Heart left ventricle (tissue), 16 donors: Measurements from ENCODE around the gene AZI2. TPM values are rescaled to one million over a fixed set of nuclear protein-coding genes. Genes with fewer than 3 reads are reported as not detected.
A peak's percentile ranks its signal among the peaks of the same experiment; 100 is the strongest.

Source experiments
- ATAC-seq, 4 donors: fragments of 200-7000 bp; cut with Tn5 transposase; one replicate each; pipeline ENCODE4 v1.9.1; 2020 to 2022; ENCODE audit warnings: moderate library complexity in 4 of 4, mild to moderate bottlenecking in 3 of 4, moderate number of reproducible peaks in 1 of 4
- DNase-seq, 5 donors: peaks; one replicate each; pipeline ENCODE4 v3.0.0-alpha.2; 2020
- H3K27ac ChIP-seq, 12 donors: fragments of 200-600 bp; sonication (generic) in 4 of 12; one replicate each; pipeline versions ENCODE4 v1.5.0 to v1.8.0; 2016 to 2022; ENCODE audit warnings: mild to moderate bottlenecking in 2 of 12
- H3K27me3 ChIP-seq, 9 donors: fragments of 200-600 bp; sonication (generic) in 2 of 9; one replicate each; pipeline versions ENCODE4 v1.5.1 to v1.8.0; 2016 to 2022; ENCODE audit warnings: mild to moderate bottlenecking in 3 of 9
- H3K36me3 ChIP-seq, 9 donors: fragments of 200-600 bp; sonication (generic) in 2 of 9; one replicate each; pipeline versions ENCODE4 v1.5.0 to v1.8.0; 2018 to 2022; ENCODE audit warnings: mild to moderate bottlenecking in 2 of 9
- H3K4me1 ChIP-seq, 12 donors: fragments of 200-600 bp; sonication (generic) in 4 of 12; one replicate each; pipeline versions ENCODE4 v1.5.0 to v1.8.0; 2016 to 2022; ENCODE audit warnings: mild to moderate bottlenecking in 3 of 12
- H3K4me3 ChIP-seq, 12 donors: fragments of 200-600 bp; sonication (generic) in 4 of 12; one replicate each; pipeline versions ENCODE4 v1.5.0 to v1.8.0; 2017 to 2022; ENCODE audit warnings: mild to moderate bottlenecking in 9 of 12, moderate library complexity in 4 of 12
- H3K9me3 ChIP-seq, 12 donors: fragments of 200-600 bp; sonication (generic) in 4 of 12; one replicate each; pipeline versions ENCODE4 v1.5.0 to v1.8.0; 2016 to 2022; ENCODE audit warnings: mild to moderate bottlenecking in 1 of 12
- CTCF ChIP-seq, 12 donors: fragments of 200-600 bp; sonication (generic) in 4 of 12; IDR thresholded peaks; one replicate each; pipeline versions ENCODE4 v1.5.0 to v1.8.0; 2018 to 2022; ENCODE audit warnings: antibody characterized with exemption in 12 of 12, mild to moderate bottlenecking in 5 of 12
- POLR2A ChIP-seq, 2 donors: fragments of 450-650 bp; IDR thresholded peaks; one replicate each; pipeline ENCODE4 v1.6.1; 2017; ENCODE audit warnings: antibody characterized with exemption in 2 of 2, mild to moderate bottlenecking in 2 of 2, moderate library complexity in 2 of 2
- WGBS, 4 donors: extraction: QIAGEN DNeasy Blood & Tissue Kit in 2 of 4; methylation state at CpG; one replicate each; pipeline versions ENCODE4 v1.1.5 to v1.1.7; 2013 to 2018; 5-methylcytosine and 5-hydroxymethylcytosine counted together
- intact Hi-C, 10 donors: fragments of 100-400 bp; cut with DNase I; formaldehyde crosslinking; loops; one replicate each; pipeline versions ENCODE4 v1.11.1 to v1.14.2; 2022
- long read RNA-seq, 3 donors: library from polyadenylated mRNA; unstranded; transcript quantifications; one replicate each; pipeline ENCODE4 v2.0.0, GENCODE V29; 2020 to 2021
- polyA plus RNA-seq, 2 donors: library from polyadenylated mRNA; stranded (reverse); fragments of 200-250 nt; gene quantifications; one replicate each; pipeline ENCODE4 v1.2.3, GENCODE V29; 2013
- total RNA-seq, 9 donors: library from RNA; depleted of rRNA in 2 of 9; stranded (reverse); fragments of >200 nt in 2 of 9; fragmentation: NEBNext Ultra II Directional in 3 of 9; extraction: Animal tissue kit (Norgen Biotek cat#: 25700) in 3 of 9; gene quantifications; one replicate each; pipeline versions ENCODE4 v1.1.0 to v1.2.4, GENCODE V29; 2016 to 2023
- donor health status: ischemic (EF 13 %, LVEDD 7.1; RV severe dilation, severe dysfunction).
- donor health status: healthy with polysubstance abuse.
- donor health status: DM: no; HTN: yes; CAD: no.
- donor health status: DM: no; HTN: no; CAD: no.
- donor health status: ischemic (EF 25% LVEDD 6.9; RV normal size, moderate dysfunction).
- donor health status: ischemic (EF 25% LVEDD 5.7; RV mildly dilated, moderate dysfunction).
- donor health status: healthy.
- donor health status: DM: yes; HTN: yes; CAD: no.
- donor health status: ischemic (EF 35%, LVEDD 5.7; RV mildly dilated, moderate dysfunction).
- donor health status: nonischemic (EF 11% LVEDD 7.7; RV severe dilation, severe dysfunction).
- donor health status: DM: yes; HTN: yes; CAD: no.
- donor health status: PGD.
- donor health status: ischemic (EF 29% LVEDD 5.4; RV normal size, mild dysfunction).
- donor health status: nonischemic (EF 23%, LVEDD 6.1; RV moderate dilation, normal function).

Gene AZI2
- 10 to 100 TPM; 21.4 to 48.1 (median 33.2) TPM for total RNA-seq
- 10 to 100 TPM; 14.3 to 37.7 TPM for polyA plus RNA-seq
- long read RNA-seq, donor 1, full-length matches to known transcripts = 30 of 31 reads
- long read RNA-seq, donor 1, partial matches to known transcripts = 1 of 31 reads
- long read RNA-seq, donor 1, other reads (novel, unspliced or antisense) = 0 of 31 reads
- long read RNA-seq, donor 2, full-length matches to known transcripts = 148 of 171 reads
- long read RNA-seq, donor 2, partial matches to known transcripts = 10 of 171 reads
- long read RNA-seq, donor 2, other reads (novel, unspliced or antisense) = 13 of 171 reads
- long read RNA-seq, donor 3, full-length matches to known transcripts = 25 of 26 reads
- long read RNA-seq, donor 3, partial matches to known transcripts = 0 of 26 reads
- long read RNA-seq, donor 3, other reads (novel, unspliced or antisense) = 1 of 26 reads

GRCh38 chr3:28348629-28349468 is at the start of gene AZI2, which contains the start of gene ZCWPW2:
TSS of gene AZI2 (minus strand) at chr3:28348824. CDS start at chr3:28340617, 8,207 bp downstream.
TSS of gene ZCWPW2 (plus strand) at chr3:28348721. CDS start at chr3:28413069, 64,348 bp downstream.
- Histone ChIP-seq H3K36me3 (peaks cover 0 to 18% (median 4%) of the 10 kb centered on the region in 9 donors), H3K4me3 (peak within 1 kb of the TSS; percentile 59 to 89 (median 80)), H3K4me1 (peaks cover 0 to 62% (median 46%) of the 10 kb centered on the region in 12 donors), H3K27ac (peak within 1 kb of the TSS; percentile 97 to 100 (median 98)), H3K27me3 (no peaks in the 10 kb centered on the region), H3K9me3 (peaks cover 0 to 28% (median 7%) of the 10 kb centered on the region in 12 donors)
- DNase-seq (peak; percentile 96 to 97 (median 97)), ATAC-seq (peak; percentile 95 to 99 (median 98))
- TF ChIP-seq CTCF (IDR thresholded peaks at IDR 0.05) = peak in 5 of 12 donors; percentile 13 to 42 (median 32)
- TF ChIP-seq POLR2A (IDR thresholded peaks at IDR 0.05) = peak in 1 of 2 donors; percentile 79
- 0 to 1% (median 0%) methylated on average over 60 to 83 of the region's 83 CpGs for WGBS, 4 donors
- intact Hi-C loops = loop anchor here in 2 of 10 donors (5.0 to 10.0 kb wide), 2 partner anchors 104 to 107 kb away; partner anchors contain the start of gene CMC1 (in 2 of the 2)

- intact Hi-C loops = no loop called here
- Histone ChIP-seq H3K4me3 (no peak overlapping the region), H3K9me3 (peaks cover 0 to 22% (median 12%) of the 10 kb centered on the region in 12 donors), H3K4me1 (no peaks in the 10 kb centered on the region), H3K27me3 (no peaks in the 10 kb centered on the region), H3K36me3 (no peaks in the 10 kb centered on the region), H3K27ac (no peak overlapping the region)
- DNase-seq = no peak
- no peak for ATAC-seq
- WGBS, 4 donors = 82 to 87% (median 85%) methylated on average over 1 of the region's 1 CpG
- TF ChIP-seq CTCF (IDR thresholded peaks at IDR 0.05) = no peak
- TF ChIP-seq POLR2A (IDR thresholded peaks at IDR 0.05) = no peak
These were observed 40.4 kb upstream of the AZI2 start for GRCh38 chr3:28388978-28389377.

GRCh38 chr3:28386049-28386448 is 37.4 kb upstream of the AZI2 start:
- H3K27ac ChIP-seq = no peak overlapping the region
- intact Hi-C loops = no loop called here
- no peak for ATAC-seq
- DNase-seq = no peak
- no peaks in the 10 kb centered on the region for H3K4me1 ChIP-seq
- no peaks in the 10 kb centered on the region for H3K36me3 ChIP-seq
- no peaks in the 10 kb centered on the region for H3K27me3 ChIP-seq
- H3K9me3 ChIP-seq = no peaks in the 10 kb centered on the region
- WGBS, 4 donors = 89 to 94% (median 91%) methylated on average over 5 of the region's 5 CpGs
- H3K4me3 ChIP-seq = no peak overlapping the region
- TF ChIP-seq POLR2A (IDR thresholded peaks at IDR 0.05) (no peak), CTCF (IDR thresholded peaks at IDR 0.05) (no peak)
